Measurements from ENCODE around the gene L3MBTL2. TPM values are rescaled to one million over a fixed set of nuclear protein-coding genes. Genes with fewer than 3 reads are reported as not detected.

The L3MBTL2 gene
- 10 to 100 TPM in 3 of 4 donors, 1 to 10 TPM in 1; 9.1 to 32.4 (median 14.5) TPM for total RNA-seq

GRCh38 chr22:41204992-41205900 is at the start of gene L3MBTL2:
Gene L3MBTL2 (plus strand): TSS chr22:41205312. CDS start chr22:41205363, 51 bp downstream.
- Histone ChIP-seq H3K9me3 (no peaks in the 10 kb centered on the region), H3K27ac (peak within 1 kb of the TSS; percentile 80 to 91 (median 88)), H3K4me3 (peak within 1 kb of the TSS; percentile 74 to 92 (median 83)), H3K4me1 (peaks cover 7 to 12% (median 9%) of the 10 kb centered on the region in 4 donors), H3K36me3 (peaks cover 0 to 3% (median 0%) of the 10 kb centered on the region in 4 donors), H3K27me3 (no peaks in the 10 kb centered on the region)
- WGBS, 2 donors (ENCODE audit: low coverage in 1 of 2), result 0 to 1% methylated on average over 1 to 44 of the region's 47 CpGs
- in situ Hi-C loops (cut with MboI; ENCODE audit: low pct_ligation_motif_present in 1 of 4, low pct_unique_long_range_greater_than_20kb in 1 of 4, low sequenced_read_pairs in 3 of 4), result no loop called here
- intact Hi-C loops (cut with DNase I; ENCODE audit: low total_unique reads), result no loop called here
- peak; percentile 98 for DNase-seq
- TF ChIP-seq POLR2AphosphoS5 (IDR thresholded peaks at IDR 0.05) (peak; percentile 64 to 75 (median 67)), POLR2A (IDR thresholded peaks at IDR 0.05) (peak; percentile 46)
- TF ChIP-seq, protein P1, sequence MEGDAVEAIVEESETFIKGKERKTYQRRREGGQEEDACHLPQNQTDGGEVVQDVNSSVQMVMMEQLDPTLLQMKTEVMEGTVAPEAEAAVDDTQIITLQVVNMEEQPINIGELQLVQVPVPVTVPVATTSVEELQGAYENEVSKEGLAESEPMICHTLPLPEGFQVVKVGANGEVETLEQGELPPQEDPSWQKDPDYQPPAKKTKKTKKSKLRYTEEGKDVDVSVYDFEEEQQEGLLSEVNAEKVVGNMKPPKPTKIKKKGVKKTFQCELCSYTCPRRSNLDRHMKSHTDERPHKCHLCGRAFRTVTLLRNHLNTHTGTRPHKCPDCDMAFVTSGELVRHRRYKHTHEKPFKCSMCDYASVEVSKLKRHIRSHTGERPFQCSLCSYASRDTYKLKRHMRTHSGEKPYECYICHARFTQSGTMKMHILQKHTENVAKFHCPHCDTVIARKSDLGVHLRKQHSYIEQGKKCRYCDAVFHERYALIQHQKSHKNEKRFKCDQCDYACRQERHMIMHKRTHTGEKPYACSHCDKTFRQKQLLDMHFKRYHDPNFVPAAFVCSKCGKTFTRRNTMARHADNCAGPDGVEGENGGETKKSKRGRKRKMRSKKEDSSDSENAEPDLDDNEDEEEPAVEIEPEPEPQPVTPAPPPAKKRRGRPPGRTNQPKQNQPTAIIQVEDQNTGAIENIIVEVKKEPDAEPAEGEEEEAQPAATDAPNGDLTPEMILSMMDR (IDR thresholded peaks at IDR 0.05), result no peak

GRCh38 chr22:41157083-41157482 is 48.0 kb upstream of the L3MBTL2 start:
- H3K9me3 ChIP-seq, result no peaks in the 10 kb centered on the region
- H3K36me3 ChIP-seq, result peaks cover 0 to 99% (median 51%) of the 10 kb centered on the region in 4 donors
- no peak overlapping the region for H3K27ac ChIP-seq
- WGBS, 2 donors (ENCODE audit: low coverage in 1 of 2), result 68 to 75% methylated on average over 4 of the region's 4 CpGs
- in situ Hi-C loops (cut with MboI; ENCODE audit: low pct_ligation_motif_present in 1 of 4, low pct_unique_long_range_greater_than_20kb in 1 of 4, low sequenced_read_pairs in 3 of 4) (no loop called here), intact Hi-C loops (cut with DNase I; ENCODE audit: low total_unique reads) (no loop called here)
- no peak for DNase-seq
- TF ChIP-seq POLR2A (IDR thresholded peaks at IDR 0.05), result no peak
- H3K27me3 ChIP-seq, result no peaks in the 10 kb centered on the region
- H3K4me3 ChIP-seq, result no peak overlapping the region
- no peaks in the 10 kb centered on the region for H3K4me1 ChIP-seq

DNA sequence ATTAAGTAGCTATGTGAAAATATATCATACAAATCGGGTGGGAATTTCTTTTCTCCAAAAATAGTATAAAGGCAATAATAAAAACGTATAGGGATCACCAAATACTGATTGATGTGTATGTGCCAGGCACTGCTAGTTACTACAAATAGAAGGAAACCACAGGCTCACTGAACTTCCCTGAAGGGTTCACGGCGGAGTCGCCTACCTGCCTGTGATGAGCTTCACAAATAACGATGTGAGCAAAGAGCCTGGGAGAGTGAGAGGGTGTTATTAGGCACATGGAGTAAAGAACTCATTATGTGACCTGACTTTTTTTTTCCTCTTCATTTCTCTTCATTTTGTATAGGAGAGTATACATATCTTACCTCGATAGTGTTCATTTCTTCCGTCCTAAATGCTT is 36.0 kb upstream of the L3MBTL2 start:
- intact Hi-C loops (cut with DNase I; ENCODE audit: low total_unique reads), result no loop called here

GRCh38 chr22:41171996-41172395 is 33.1 kb upstream of the L3MBTL2 start:
- intact Hi-C loops (cut with DNase I; ENCODE audit: low total_unique reads), result no loop called here
- Histone ChIP-seq H3K9me3 (no peaks in the 10 kb centered on the region), H3K27ac (no peak overlapping the region), H3K27me3 (no peaks in the 10 kb centered on the region), H3K36me3 (peaks cover 0 to 95% (median 39%) of the 10 kb centered on the region in 4 donors), H3K4me1 (no peaks in the 10 kb centered on the region), H3K4me3 (no peak overlapping the region)
- TF ChIP-seq, protein P1 (IDR thresholded peaks at IDR 0.05), result no peak
- TF ChIP-seq EP300 (IDR thresholded peaks at IDR 0.05; ENCODE audit: low read depth) (no peak), POLR2AphosphoS5 (IDR thresholded peaks at IDR 0.05) (no peak), POLR2A (IDR thresholded peaks at IDR 0.05) (no peak)
- 47 to 67% methylated on average over 3 of the region's 3 CpGs for WGBS, 2 donors (ENCODE audit: low coverage in 1 of 2)
- DNase-seq, result no peak
- in situ Hi-C loops (cut with MboI; ENCODE audit: low pct_ligation_motif_present in 1 of 4, low pct_unique_long_range_greater_than_20kb in 1 of 4, low sequenced_read_pairs in 3 of 4), result no loop called here

More for the DNA sequence above, 36.0 kb upstream of the L3MBTL2 start:
- no peaks in the 10 kb centered on the region for H3K27me3 ChIP-seq
- no peak overlapping the region for H3K27ac ChIP-seq
- 87 to 90% methylated on average over 8 of the region's 8 CpGs for WGBS, 2 donors (ENCODE audit: low coverage in 1 of 2)
- H3K4me1 ChIP-seq, result no peaks in the 10 kb centered on the region
- no peak for DNase-seq
- H3K4me3 ChIP-seq, result no peak overlapping the region
- TF ChIP-seq POLR2AphosphoS5 (IDR thresholded peaks at IDR 0.05) (no peak), EP300 (IDR thresholded peaks at IDR 0.05; ENCODE audit: low read depth) (no peak)
- in situ Hi-C loops (cut with MboI; ENCODE audit: low pct_ligation_motif_present in 1 of 4, low pct_unique_long_range_greater_than_20kb in 1 of 4, low sequenced_read_pairs in 3 of 4), result no loop called here
- H3K36me3 ChIP-seq, result peaks cover 0 to 95% (median 44%) of the 10 kb centered on the region in 4 donors
- no peaks in the 10 kb centered on the region for H3K9me3 ChIP-seq

DNA sequence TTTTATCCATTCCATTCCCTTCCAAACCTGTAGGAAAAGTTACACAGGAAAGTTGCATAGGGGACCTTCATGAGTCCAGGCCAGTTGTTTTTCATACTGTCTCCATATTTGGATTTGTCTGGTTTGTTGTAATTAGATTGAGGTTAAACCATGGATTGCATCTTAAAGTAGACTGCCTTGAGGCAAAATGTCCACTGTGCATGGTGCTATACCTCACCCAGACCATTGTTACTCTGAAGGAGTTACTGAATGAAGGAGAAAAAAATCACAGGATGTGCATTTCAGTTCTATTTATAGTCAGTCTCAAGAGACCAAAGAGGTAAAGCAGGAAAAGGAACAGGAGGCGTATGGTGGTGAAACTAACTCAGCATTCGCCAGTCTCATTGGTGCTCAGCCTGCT is 29.6 kb upstream of the L3MBTL2 start:
- in situ Hi-C loops (cut with MboI; ENCODE audit: low pct_ligation_motif_present in 1 of 4, low pct_unique_long_range_greater_than_20kb in 1 of 4, low sequenced_read_pairs in 3 of 4), result no loop called here
- Histone ChIP-seq H3K4me1 (no peaks in the 10 kb centered on the region), H3K36me3 (peaks cover 0 to 73% (median 36%) of the 10 kb centered on the region in 4 donors), H3K9me3 (no peaks in the 10 kb centered on the region), H3K4me3 (no peak overlapping the region), H3K27me3 (no peaks in the 10 kb centered on the region), H3K27ac (no peak overlapping the region)
- WGBS, 2 donors (ENCODE audit: low coverage in 1 of 2), result 83 to 88% methylated on average over 2 of the region's 2 CpGs
- intact Hi-C loops (cut with DNase I; ENCODE audit: low total_unique reads), result no loop called here
- DNase-seq, result no peak
- no peak for TF ChIP-seq POLR2AphosphoS5 (IDR thresholded peaks at IDR 0.05)
- TF ChIP-seq EP300 (IDR thresholded peaks at IDR 0.05; ENCODE audit: low read depth), result no peak
- TF ChIP-seq POLR2A (IDR thresholded peaks at IDR 0.05), result no peak
- TF ChIP-seq, protein P1 (IDR thresholded peaks at IDR 0.05), result no peak

All from transverse colon (tissue), 4 donors.